ENCODE data around the gene IPCEF1. TPM values are rescaled to one million over a fixed set of nuclear protein-coding genes. Genes with fewer than 3 reads are reported as not detected.

IPCEF1 gene
- total and polyA plus RNA-seq, 2 of the 4 experiments (the other 2 are of a cell fraction), result under 0.01 to 0.03 TPM

DNA sequence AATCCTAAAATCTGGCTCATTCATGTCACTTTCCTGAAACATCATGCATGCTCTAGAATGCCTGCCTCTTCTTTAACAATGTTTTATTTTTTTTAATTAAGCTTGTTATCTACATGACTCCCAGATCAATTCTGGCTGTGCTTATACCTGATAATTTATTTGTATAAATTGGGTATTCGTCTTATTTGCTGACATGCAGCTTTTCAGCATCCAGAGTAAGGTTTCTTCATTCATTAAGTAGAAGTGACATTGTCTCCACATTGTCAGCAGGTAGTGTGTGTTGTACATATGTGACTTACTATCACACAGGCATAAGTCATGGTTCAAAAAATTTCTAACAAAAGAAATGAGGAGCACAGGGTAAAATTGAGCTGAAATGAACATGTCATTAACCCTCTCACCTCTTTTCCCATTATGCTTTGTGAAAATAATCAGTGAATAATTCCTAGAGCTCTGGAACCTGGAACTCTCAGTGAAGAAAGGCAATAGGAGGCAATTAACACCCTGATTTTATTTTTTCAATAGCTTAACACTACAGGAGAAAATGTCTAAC lies 160.2 kb downstream of the IPCEF1 start:
- H3K9me3 ChIP-seq (ENCODE audit: control insufficient read depth, insufficient read depth, low read length), result no peaks in the 10 kb centered on the region
- H4K20me1 ChIP-seq (ENCODE audit: insufficient read depth, low read length), result no peaks in the 10 kb centered on the region
- H3K18ac ChIP-seq (ENCODE audit: low read depth, low read length), result no peak overlapping the region
- in situ Hi-C loops (cut with MboI; ENCODE audit: low sequenced_read_pairs), result no loop called here
- no peak overlapping the region for H2BK20ac ChIP-seq (ENCODE audit: low read depth, low read length)
- dilution Hi-C loops (cut with HindIII; ENCODE audit: low sequenced_read_pairs, unreplicated experiment), result no loop called here
- BruUV-seq (replicated peaks), result no TSS peak
- H3K4me3 ChIP-seq (ENCODE audit: insufficient read depth, low read depth, low read length), result no peak overlapping the region
- H3K4me1 ChIP-seq (ENCODE audit: control insufficient read depth, insufficient read depth, low read length), result no peaks in the 10 kb centered on the region
- H2BK15ac ChIP-seq (ENCODE audit: low read depth, low read length), result no peak overlapping the region
- H3K36me3 ChIP-seq (ENCODE audit: control insufficient read depth, insufficient read depth, low read length), result no peaks in the 10 kb centered on the region
- H3K79me1 ChIP-seq (ENCODE audit: low read depth in 1 of 2, low read length in 2 of 2), result no peaks in the 10 kb centered on the region
- H3K27ac ChIP-seq (ENCODE audit: insufficient read depth, low read length), result no peak overlapping the region
- intact Hi-C loops (cut with micrococcal nuclease), result no loop called here
- no peak overlapping the region for H3K56ac ChIP-seq (ENCODE audit: extremely low read depth, insufficient read depth, low read length)
- H4K8ac ChIP-seq (ENCODE audit: low read depth in 2 of 2, low read length in 2 of 2), result no peak overlapping the region
- H3K23ac ChIP-seq (ENCODE audit: low read depth, low read length), result no peak overlapping the region
- no peak overlapping the region for H3K9ac ChIP-seq (ENCODE audit: low read depth, low read length)
- H2BK120ac ChIP-seq (ENCODE audit: low read depth, low read length), result no peak overlapping the region
- H2BK5ac ChIP-seq (ENCODE audit: low read depth, low read length, poor library complexity, severe bottlenecking), result no peak overlapping the region
- no peak overlapping the region for H3K14ac ChIP-seq (replicated peaks; ENCODE audit: low read depth, low read length)
- H3K27me3 ChIP-seq (ENCODE audit: control insufficient read depth, insufficient read depth, low read length), result no peaks in the 10 kb centered on the region
- DNase-seq (no peak), ATAC-seq (ENCODE audit: low read depth) (no peak)
- ChIA-PET POLR2A (ENCODE audit: unreplicated experiment) (no interaction called here), CTCF (interaction anchor here (0.6 to 2.1 kb wide), 2 partner anchors 27 to 1217 kb away, joined by 3 to 6 read pairs; no protein-coding TSS in a partner anchor)
- no peak overlapping the region for H3K4me2 ChIP-seq (ENCODE audit: low read depth, low read length)
- H2AK5ac ChIP-seq (ENCODE audit: low read depth, low read length), result no peak overlapping the region
- H3K9me1 ChIP-seq (ENCODE audit: insufficient read depth, low read length), result no peaks in the 10 kb centered on the region
- TF ChIP-seq RAD21 (IDR thresholded peaks at IDR 0.05; ENCODE audit: low read length) (no peak), MAFK (IDR thresholded peaks at IDR 0.05; ENCODE audit: low read depth, low read length) (peak; percentile 68), RFX5 (IDR thresholded peaks at IDR 0.05; ENCODE audit: low read depth, low read length) (no peak), SMC3 (IDR thresholded peaks at IDR 0.05; ENCODE audit: low read depth, low read length) (no peak), USF2 (IDR thresholded peaks at IDR 0.05; ENCODE audit: low read depth, low read length) (no peak)
- no CpG with 5 or more reads among the region's 1 CpG for WGBS, 2 experiments (ENCODE audit: extremely low coverage in 2 of 2, insufficient read length in 1 of 2)
- no peak overlapping the region for H4K91ac ChIP-seq (ENCODE audit: insufficient read depth, low read depth, low read length)
- H3K4ac ChIP-seq (ENCODE audit: low read depth, low read length), result no peak overlapping the region
- H2AFZ ChIP-seq (replicated peaks; ENCODE audit: low read length, poor library complexity), result no peak overlapping the region
- H2AK9ac ChIP-seq (replicated peaks; ENCODE audit: low read depth, low read length, poor library complexity), result no peak overlapping the region
- H4K5ac ChIP-seq (ENCODE audit: low read depth, low read length), result no peak overlapping the region
